Endodermal cell (in vitro differentiated cells): Measurements from ENCODE around the gene EMP3. TPM values are rescaled to one million over a fixed set of nuclear protein-coding genes. Genes with fewer than 3 reads are reported as not detected.
A peak's percentile ranks its signal among the peaks of the same experiment; 100 is the strongest.

ENCODE experiments used
- DNase-seq: peaks from one replicate; pipeline ENCODE4 v3.0.0-alpha.2; 2017
- H3K27ac ChIP-seq: 2 replicates; pipeline ENCODE4 v1.5.1; 2013; ENCODE audit warnings: mild to moderate bottlenecking, low read depth, low read length, moderate library complexity
- H3K27me3 ChIP-seq: 2 replicates; pipeline ENCODE4 v1.6.1; 2013; ENCODE audit warnings: mild to moderate bottlenecking, low read length, moderate library complexity; ENCODE audit not compliant: insufficient read depth, control insufficient read depth, poor library complexity, severe bottlenecking
- H3K36me3 ChIP-seq: 2 replicates; pipeline ENCODE4 v1.7.0; 2013; ENCODE audit warnings: mild to moderate bottlenecking, low read length, moderate library complexity; ENCODE audit not compliant: control insufficient read depth, insufficient read depth
- H3K4me1 ChIP-seq: one replicate; pipeline ENCODE4 v1.7.0; 2013; ENCODE audit warnings: low read length; ENCODE audit not compliant: control insufficient read depth, insufficient read depth
- H3K4me3 ChIP-seq: 2 replicates; pipeline ENCODE4 v1.5.1; 2013; ENCODE audit warnings: mild to moderate bottlenecking, low read length, moderate library complexity
- H3K9ac ChIP-seq: 2 replicates; pipeline ENCODE4 v1.6.1; 2013; ENCODE audit warnings: mild to moderate bottlenecking, low read length, moderate library complexity; ENCODE audit not compliant: poor library complexity, severe bottlenecking; ENCODE audit errors: extremely low read depth
- H3K9me3 ChIP-seq: 2 replicates; pipeline ENCODE4 v1.6.1; 2013; ENCODE audit warnings: mild to moderate bottlenecking, low read length, moderate library complexity; ENCODE audit not compliant: control insufficient read depth
- H3K27ac Mint-ChIP-seq: 2 replicates; pipeline ENCODE4 v1.8.0; 2020; ENCODE audit warnings: mixed read lengths
- H3K27me3 Mint-ChIP-seq: 2 replicates; pipeline ENCODE4 v1.8.0; 2021; ENCODE audit warnings: mild to moderate bottlenecking, mixed read lengths; ENCODE audit not compliant: insufficient read depth
- H3K36me3 Mint-ChIP-seq: 2 replicates; pipeline ENCODE4 v1.8.0; 2020; ENCODE audit warnings: low read depth, mixed read lengths
- H3K4me1 Mint-ChIP-seq: 2 replicates; pipeline ENCODE4 v1.8.0; 2020; ENCODE audit warnings: mixed read lengths
- H3K4me3 Mint-ChIP-seq: 2 replicates; pipeline ENCODE4 v1.8.0; 2020; ENCODE audit warnings: mild to moderate bottlenecking, moderate library complexity, mixed read lengths
- H3K9me3 Mint-ChIP-seq: 2 replicates; pipeline ENCODE4 v1.8.0; 2020; ENCODE audit warnings: mild to moderate bottlenecking, mixed read lengths
- WGBS, 2 experiments: methylation state at CpG; one replicate each; pipeline versions ENCODE4 v1.1.5 to v1.1.7; 2013; ENCODE audit warnings: missing lambda C conversion rate in 2 of 2, mixed read lengths in 1 of 2; ENCODE audit not compliant: insufficient coverage in 1 of 2, insufficient read length in 1 of 2; 5-methylcytosine and 5-hydroxymethylcytosine counted together
- total RNA-seq, 2 donors: library from RNA; stranded (reverse); fragmentation: NEBNext Ultra II Directional in 1 of 2; extraction: Animal tissue kit (Norgen Biotek cat#: 25700) in 1 of 2; gene quantifications; 2 replicates in 1 of 2; 3 replicates in 1 of 2; pipeline ENCODE4 v1.2.1, GENCODE V29; 2021
- TF ChIP-seq, protein P1 (sequence below): fragments of 200-600 bp; sonication (generic); conservative IDR thresholded peaks from 2 replicates; pipeline ENCODE4 v1.5.0; 2021; ENCODE audit warnings: antibody characterized with exemption, mild to moderate bottlenecking

EMP3 gene
- total RNA-seq, 2 donors from 2014 or later: 3.5 TPM

DNA sequence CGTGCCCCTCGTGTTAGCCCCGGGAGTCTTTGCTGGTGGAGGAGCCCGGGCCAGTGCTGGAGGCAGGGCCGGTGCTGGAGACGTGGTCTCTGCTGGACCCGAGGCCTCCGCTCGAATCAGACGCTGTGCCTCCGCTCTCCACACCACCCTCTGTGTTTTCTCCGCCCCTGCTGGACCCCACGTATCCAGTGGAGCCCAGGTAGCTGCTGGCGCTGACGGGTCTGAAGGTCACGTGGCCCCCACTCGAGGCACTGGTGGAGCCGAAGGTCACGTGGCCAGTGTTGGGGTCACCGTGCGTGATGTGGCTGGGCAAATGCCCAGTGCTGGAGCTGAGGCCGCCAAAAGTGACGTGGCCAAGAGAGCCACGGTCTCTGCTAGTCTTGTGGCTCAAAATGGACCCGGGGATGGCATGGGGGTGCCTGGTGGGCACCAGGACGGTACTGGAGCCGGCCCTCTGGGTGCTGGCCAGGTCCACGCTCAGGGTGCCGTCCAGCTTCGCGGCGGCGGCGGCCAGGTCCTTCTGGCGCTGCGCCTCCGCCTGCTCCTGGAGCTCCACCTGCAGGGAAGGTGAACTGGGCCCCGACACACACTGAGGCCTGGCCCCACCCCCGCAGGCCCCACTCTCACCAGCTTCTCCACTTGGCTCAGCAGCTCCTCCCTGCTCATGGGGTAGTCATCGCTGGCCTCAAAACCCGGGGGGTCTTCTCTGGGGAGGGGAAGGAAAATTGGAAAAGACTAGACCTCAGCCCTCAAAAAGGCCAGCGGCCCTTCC is 28.2 kb upstream of the EMP3 start:
- WGBS, 2 experiments: 89 to 92% methylated on average over 19 to 39 of the region's 42 CpGs
- no peak overlapping the region for H3K9ac ChIP-seq
- no peaks in the 10 kb centered on the region for H3K4me1 ChIP-seq
- Mint-ChIP-seq H3K4me3 (no peak overlapping the region), H3K27me3 (peaks cover 46% of the 10 kb centered on the region), H3K4me1 (peaks cover 4% of the 10 kb centered on the region), H3K36me3 (no peaks in the 10 kb centered on the region), H3K9me3 (no peaks in the 10 kb centered on the region), H3K27ac (no peak overlapping the region)
- no peaks in the 10 kb centered on the region for H3K9me3 ChIP-seq
- TF ChIP-seq, protein P1, sequence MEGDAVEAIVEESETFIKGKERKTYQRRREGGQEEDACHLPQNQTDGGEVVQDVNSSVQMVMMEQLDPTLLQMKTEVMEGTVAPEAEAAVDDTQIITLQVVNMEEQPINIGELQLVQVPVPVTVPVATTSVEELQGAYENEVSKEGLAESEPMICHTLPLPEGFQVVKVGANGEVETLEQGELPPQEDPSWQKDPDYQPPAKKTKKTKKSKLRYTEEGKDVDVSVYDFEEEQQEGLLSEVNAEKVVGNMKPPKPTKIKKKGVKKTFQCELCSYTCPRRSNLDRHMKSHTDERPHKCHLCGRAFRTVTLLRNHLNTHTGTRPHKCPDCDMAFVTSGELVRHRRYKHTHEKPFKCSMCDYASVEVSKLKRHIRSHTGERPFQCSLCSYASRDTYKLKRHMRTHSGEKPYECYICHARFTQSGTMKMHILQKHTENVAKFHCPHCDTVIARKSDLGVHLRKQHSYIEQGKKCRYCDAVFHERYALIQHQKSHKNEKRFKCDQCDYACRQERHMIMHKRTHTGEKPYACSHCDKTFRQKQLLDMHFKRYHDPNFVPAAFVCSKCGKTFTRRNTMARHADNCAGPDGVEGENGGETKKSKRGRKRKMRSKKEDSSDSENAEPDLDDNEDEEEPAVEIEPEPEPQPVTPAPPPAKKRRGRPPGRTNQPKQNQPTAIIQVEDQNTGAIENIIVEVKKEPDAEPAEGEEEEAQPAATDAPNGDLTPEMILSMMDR: no peak
- no peaks in the 10 kb centered on the region for H3K36me3 ChIP-seq
- H3K27ac ChIP-seq: no peak overlapping the region
- H3K27me3 ChIP-seq: peaks cover 4% of the 10 kb centered on the region
- peak; percentile 63 for DNase-seq
- no peak overlapping the region for H3K4me3 ChIP-seq

DNA sequence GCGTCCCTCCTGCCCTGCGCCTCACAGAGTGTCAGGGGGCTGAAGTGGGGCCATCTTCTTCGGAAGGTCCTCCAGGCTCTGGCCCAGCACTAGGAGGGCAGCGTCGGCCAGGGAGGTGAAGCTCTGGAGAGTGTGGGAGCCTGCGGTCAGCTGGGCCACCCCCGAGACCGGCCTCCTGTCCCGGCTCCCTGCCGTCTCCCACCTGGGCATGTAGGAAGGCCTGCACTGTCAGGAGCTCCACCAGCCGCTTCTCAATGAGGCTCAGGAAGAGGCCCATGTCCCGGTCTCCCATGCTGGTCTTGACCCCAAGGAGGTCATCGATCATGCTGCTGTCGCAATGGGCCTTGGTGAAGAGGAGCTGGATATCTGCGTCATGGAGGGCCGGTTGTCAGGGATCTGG is 27.4 kb upstream of the EMP3 start:
- no peaks in the 10 kb centered on the region for H3K4me1 ChIP-seq
- 93 to 95% methylated on average over 12 to 16 of the region's 16 CpGs for WGBS, 2 experiments

DNA sequence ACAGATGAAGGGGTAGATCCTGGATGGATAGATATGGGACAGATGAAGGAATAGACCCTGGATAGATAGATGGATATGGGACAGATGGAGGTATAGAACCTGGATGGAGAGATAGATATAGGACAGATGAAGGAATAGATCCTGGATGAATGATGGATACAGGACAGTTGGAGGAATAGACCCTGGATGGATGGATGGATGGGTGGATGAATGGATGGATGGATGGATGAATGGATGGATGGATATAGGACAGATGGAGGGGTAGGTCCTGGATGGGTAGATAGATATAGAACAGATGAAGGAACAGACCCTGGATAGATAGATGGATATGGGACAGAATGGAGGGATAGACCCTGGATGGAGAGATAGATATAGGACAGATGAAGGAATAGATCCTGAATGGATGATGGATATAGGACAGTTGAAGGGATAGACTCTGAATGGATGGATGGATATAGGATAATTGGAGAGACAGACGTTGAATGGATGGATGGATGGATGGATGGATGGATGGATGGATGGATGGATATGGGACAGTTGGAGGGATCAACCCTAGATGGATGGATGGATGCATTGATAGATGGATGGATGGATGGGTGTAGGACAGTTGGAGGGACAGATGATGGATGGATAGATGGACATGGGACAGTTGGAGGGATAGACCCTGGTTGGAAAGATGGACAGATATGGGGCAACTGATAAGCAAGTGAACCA is 23.3 kb upstream of the EMP3 start:
- H3K4me1 Mint-ChIP-seq: peaks cover 7% of the 10 kb centered on the region
- no peaks in the 10 kb centered on the region for H3K36me3 ChIP-seq
- H3K9me3 ChIP-seq: peaks cover 10% of the 10 kb centered on the region
- peaks cover 4% of the 10 kb centered on the region for H3K4me1 ChIP-seq
- no peak for DNase-seq
- H3K36me3 Mint-ChIP-seq: no peaks in the 10 kb centered on the region
- H3K27me3 ChIP-seq: peaks cover 36% of the 10 kb centered on the region
- H3K4me3 Mint-ChIP-seq: no peak overlapping the region
- H3K4me3 ChIP-seq: no peak overlapping the region
- WGBS, 2 experiments: 84 to 100% methylated on average over 1 of the region's 1 CpG
- no peak overlapping the region for H3K9ac ChIP-seq
- H3K9me3 Mint-ChIP-seq: peaks cover 1% of the 10 kb centered on the region
- H3K27ac ChIP-seq: no peak overlapping the region
- TF ChIP-seq, protein P1: no peak
- H3K27ac Mint-ChIP-seq: no peak overlapping the region
- peaks cover 49% of the 10 kb centered on the region for H3K27me3 Mint-ChIP-seq

More for the DNA sequence above, 27.4 kb upstream of the EMP3 start:
- TF ChIP-seq, protein P1: no peak
- Mint-ChIP-seq H3K4me1 (peaks cover 4% of the 10 kb centered on the region), H3K27ac (no peak overlapping the region), H3K4me3 (no peak overlapping the region), H3K36me3 (no peaks in the 10 kb centered on the region), H3K27me3 (peaks cover 38% of the 10 kb centered on the region), H3K9me3 (no peaks in the 10 kb centered on the region)
- Histone ChIP-seq H3K9me3 (no peaks in the 10 kb centered on the region), H3K4me3 (no peak overlapping the region), H3K27me3 (peaks cover 12% of the 10 kb centered on the region), H3K27ac (no peak overlapping the region), H3K36me3 (no peaks in the 10 kb centered on the region), H3K9ac (no peak overlapping the region)
- DNase-seq: no peak
